GM21390 (cell line): ENCODE data around the gene NXPH4.

Experiments used
- ATAC-seq: cut with Tn5 transposase; IDR thresholded peaks from one replicate; pipeline ENCODE4 v1.9.1; 2021; ENCODE audit not compliant: unreplicated experiment

Gene NXPH4

DNA sequence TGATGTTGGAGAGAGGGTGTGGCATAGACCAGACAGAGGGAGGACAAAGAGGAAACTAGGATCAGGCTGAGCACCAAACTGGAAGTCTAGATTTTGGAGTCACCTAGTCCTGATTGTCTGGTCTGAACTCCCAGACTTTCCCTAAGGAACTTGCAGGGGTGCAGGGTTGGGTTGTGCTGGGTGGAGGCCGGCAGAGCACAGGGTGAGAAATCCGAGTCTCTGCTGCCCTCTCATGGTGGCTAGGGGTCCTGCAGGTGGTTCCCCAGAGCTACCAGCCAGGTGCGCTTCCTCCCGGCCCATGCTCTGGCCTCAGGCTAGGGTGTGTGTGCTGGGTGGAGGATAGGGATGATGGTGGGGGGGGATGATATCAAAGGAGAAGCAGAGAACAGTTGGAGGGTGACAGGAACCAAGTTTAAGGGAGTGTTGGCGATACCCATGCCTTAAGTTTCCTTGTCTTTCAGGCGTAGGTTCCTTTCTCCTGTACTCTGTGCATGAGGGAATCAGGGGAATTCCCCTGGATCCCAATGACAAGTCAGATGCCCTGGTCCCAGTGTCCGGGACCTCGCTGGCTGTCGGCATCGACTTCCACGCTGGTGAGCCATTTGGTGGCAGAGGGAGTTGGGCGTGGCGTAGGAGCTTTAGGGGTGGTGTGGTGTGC, 33.5 kb upstream of the NXPH4 start:
- peak; percentile 86 for ATAC-seq

DNA sequence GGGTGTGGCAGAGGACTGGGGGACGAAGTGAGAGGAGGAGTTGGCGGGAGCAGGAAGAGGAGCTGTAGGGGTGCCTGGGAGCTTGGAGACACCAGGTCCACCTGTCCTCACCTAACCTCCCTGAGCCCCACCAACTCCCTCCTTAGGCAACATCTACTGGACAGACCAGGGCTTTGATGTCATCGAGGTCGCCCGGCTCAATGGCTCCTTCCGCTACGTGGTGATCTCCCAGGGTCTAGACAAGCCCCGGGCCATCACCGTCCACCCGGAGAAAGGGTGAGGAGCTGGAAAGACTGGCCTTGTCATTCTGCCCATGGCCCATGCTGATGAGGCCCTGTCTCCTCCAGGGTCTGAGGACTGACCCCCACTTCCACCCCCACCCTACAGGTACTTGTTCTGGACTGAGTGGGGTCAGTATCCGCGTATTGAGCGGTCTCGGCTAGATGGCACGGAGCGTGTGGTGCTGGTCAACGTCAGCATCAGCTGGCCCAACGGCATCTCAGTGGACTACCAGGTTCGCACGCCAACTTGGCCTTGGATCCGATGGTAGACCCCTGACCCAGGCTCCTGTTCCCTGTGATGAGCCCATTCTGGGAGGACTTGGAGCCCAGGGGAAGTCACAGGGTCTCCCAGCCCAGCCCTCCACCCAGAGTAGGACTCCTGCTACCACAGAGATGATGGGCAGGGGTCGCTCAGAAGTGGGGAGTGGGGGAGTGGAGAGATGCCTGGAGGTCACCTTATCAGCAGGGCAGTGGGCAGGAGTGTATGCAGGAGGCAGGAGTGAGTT, 32.5 kb upstream of the NXPH4 start:
- no peak for ATAC-seq

DNA sequence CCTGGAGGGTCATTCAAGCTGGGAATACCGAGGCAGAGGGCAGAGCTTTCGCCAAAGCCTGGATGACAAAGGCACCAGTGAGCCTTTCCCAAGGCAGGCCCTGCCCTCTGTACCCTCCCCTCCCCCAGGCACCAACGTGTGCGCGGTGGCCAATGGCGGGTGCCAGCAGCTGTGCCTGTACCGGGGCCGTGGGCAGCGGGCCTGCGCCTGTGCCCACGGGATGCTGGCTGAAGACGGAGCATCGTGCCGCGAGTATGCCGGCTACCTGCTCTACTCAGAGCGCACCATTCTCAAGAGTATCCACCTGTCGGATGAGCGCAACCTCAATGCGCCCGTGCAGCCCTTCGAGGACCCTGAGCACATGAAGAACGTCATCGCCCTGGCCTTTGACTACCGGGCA, 31.2 kb upstream of the NXPH4 start:
- no peak for ATAC-seq

DNA sequence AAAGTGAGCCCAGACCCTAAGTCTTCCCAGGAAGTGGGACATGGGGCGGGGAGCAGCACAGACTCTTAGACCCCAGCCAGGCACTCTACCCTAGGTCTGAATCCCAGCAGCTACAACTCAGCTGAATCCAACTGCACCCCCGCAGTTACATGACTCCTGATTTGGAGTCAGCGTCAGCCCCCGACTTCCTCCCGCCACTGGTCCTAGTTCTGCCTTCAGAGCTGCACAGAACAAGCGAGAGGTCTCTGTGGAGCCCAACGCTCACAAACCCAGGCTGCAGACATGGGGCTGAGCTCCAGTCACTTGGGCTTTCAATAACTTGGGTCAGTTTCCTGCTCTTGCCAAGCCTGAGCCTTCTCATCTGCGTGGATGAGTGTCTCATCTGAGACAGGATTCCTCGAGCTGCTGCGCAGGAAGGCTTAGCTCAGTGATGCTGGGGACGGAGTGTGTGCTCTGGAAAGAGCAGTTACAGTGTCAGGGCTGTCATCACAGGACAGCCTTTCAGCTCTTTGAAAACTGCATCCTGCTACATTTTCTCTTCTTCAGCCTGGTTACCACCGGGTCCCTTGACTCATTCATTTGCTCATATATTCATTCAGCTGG, 30.6 kb upstream of the NXPH4 start:
- no peak for ATAC-seq

DNA sequence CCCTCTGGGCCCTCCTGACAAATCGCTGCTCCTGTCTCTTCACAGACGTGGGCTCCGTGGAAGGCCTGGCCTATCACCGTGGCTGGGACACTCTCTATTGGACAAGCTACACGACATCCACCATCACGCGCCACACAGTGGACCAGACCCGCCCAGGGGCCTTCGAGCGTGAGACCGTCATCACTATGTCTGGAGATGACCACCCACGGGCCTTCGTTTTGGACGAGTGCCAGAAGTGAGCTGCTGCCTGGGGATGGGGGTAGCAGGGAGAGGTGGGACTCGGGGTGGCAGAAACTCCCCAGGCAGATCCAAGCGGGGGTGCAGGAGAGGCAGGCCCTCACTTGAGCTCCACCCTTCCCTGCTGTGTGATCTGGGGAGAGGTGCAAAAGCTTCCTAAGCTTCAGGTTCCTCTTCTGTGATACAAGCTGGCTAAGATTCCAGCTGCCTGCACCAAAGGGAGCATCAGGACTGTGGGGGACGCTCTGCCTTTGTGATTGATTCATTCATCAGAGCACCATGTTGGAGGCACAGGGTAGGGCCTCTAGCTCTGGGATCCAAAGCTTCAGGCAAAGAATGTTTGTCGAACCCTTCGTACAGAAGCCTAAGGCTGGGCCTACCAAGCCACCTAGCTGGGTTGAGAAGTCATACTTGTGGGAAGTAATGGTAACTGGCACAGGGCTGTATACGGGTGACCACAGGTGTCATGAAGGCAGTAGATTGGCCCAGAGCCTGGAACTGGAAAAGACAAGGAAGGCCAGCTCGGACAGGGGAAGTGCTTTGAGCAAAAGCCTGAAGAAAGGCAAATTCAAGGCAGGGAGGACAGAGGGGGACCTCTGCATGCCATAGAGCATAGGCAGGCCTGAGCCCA, 29.1 kb upstream of the NXPH4 start:
- no peak for ATAC-seq

DNA sequence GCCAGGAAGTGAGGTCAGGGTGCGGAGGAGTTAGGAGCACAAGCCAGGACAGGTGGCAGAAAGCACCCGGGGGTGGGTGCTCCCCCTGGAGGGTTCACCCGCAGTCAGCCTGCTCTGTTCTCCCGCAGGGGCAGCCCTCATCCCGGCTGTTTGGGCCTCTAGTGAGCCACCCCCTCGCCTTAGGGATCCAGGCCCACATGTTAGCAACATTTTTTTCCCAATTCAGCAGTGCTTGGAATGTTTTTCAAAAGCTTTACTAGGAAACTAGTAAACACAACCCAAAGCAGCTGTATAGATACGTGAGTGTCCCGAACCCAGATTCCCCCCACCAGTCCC, 28.5 kb upstream of the NXPH4 start:
- no peak for ATAC-seq

DNA sequence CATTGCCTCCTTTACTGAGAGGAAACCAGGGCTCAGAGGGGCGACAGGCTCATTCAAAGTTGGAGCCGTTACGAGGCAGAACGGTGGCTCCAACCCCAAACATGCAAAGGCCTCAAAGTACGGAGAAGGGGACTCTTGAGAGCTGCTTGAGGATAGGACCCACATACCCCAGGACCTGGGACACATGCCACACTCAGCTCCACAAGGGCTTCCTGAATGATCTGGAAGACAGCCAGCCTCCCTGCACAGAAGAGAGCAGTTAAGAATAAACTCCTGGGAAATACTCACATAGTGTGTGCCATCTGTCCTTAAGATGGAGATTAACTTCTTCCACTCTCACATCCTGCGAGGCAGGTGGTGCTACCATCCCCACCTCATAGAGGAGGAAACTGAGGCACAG, 26.6 kb upstream of the NXPH4 start:
- no peak for ATAC-seq

DNA sequence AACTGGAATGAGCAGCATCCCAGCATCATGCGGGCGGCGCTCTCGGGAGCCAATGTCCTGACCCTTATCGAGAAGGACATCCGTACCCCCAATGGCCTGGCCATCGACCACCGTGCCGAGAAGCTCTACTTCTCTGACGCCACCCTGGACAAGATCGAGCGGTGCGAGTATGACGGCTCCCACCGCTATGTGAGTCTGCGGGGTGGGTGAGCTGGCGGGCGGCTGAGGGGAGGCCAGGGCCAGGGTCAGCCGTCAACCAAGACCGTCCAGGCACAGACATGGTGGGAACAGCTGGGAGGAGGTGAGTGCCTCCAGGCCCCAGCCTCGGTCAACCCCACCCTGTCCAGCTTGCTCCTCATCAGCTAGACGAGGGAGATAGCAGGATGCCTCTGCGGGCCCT, 25.8 kb upstream of the NXPH4 start:
- no peak for ATAC-seq

- no peak for ATAC-seq
Measured at GRCh38 chr12:57191410-57191809, 25.2 kb upstream of the NXPH4 start.

DNA sequence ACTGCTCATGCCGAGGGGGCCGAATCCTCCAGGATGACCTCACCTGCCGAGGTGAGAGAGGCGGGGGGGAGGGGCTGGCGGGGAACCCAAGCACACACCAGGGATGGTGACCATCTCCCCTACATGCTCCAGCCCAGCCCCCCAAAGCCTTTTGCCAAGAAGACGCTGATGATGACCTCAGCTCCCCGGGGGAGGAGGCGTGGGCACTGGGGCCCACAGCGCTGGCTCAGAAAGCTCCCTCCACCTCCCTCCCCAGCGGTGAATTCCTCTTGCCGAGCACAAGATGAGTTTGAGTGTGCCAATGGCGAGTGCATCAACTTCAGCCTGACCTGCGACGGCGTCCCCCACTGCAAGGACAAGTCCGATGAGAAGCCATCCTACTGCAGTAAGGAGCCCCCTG, 23.7 kb upstream of the NXPH4 start:
- no peak for ATAC-seq

DNA sequence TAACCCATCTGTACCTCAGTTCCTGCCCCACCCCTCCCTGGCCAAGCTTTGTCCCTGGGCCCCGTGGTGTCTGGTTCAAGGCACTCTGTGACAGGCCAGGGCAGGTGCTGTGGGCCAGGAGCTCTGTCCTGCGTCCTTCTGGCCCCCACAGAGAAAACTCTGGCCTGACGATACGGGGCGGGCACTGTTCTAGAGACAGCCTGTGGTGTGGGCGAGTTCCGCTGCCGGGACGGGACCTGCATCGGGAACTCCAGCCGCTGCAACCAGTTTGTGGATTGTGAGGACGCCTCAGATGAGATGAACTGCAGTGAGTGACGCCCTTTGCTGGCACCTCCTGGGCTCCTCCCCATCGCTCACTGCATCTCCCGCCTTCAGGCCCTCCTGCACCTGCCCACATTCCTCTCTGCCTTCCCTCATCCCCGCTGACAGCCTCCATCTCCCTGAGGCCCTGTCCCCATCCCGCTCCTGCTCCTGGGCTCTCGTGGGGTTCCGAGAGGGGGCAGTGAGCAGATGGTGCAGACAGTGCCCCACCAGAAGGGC, 22.8 kb upstream of the NXPH4 start:
- ATAC-seq = no peak

DNA sequence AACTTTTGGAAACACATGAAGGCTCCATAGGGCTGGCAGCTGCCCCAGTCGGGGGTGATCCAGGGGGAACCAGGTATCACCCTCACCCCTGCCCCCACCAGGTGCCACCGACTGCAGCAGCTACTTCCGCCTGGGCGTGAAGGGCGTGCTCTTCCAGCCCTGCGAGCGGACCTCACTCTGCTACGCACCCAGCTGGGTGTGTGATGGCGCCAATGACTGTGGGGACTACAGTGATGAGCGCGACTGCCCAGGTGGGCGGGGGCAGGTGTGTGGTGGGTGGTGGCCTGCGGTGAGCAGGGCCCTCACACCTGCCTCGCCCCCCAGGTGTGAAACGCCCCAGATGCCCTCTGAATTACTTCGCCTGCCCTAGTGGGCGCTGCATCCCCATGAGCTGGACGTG, 22.3 kb upstream of the NXPH4 start:
- no peak for ATAC-seq

- ATAC-seq = no peak
Measured at GRCh38 chr12:57195186-57195585, 21.4 kb upstream of the NXPH4 start.

GRCh38 chr12:57195611-57196371, 20.8 kb upstream of the NXPH4 start:
- ATAC-seq = no peak

- ATAC-seq = no peak
Measured at GRCh38 chr12:57196439-57196838, 20.2 kb upstream of the NXPH4 start.

DNA sequence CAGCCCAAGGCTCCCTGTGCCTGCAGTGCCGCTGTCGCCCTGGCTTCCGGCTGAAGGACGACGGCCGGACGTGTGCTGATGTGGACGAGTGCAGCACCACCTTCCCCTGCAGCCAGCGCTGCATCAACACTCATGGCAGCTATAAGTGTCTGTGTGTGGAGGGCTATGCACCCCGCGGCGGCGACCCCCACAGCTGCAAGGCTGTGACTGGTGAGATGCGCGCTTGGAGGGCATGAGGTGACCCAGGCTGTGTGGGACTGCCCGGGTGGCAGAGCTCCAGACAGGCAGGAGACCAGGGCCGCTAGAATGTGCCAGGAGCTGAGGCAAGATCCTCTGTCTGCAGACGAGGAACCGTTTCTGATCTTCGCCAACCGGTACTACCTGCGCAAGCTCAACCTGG, 19.6 kb upstream of the NXPH4 start:
- ATAC-seq = no peak

- ATAC-seq = no peak
Measured at GRCh38 chr12:57198329-57198728, 18.3 kb upstream of the NXPH4 start.

- ATAC-seq = no peak
Measured at GRCh38 chr12:57199191-57199590, 17.4 kb upstream of the NXPH4 start.

DNA sequence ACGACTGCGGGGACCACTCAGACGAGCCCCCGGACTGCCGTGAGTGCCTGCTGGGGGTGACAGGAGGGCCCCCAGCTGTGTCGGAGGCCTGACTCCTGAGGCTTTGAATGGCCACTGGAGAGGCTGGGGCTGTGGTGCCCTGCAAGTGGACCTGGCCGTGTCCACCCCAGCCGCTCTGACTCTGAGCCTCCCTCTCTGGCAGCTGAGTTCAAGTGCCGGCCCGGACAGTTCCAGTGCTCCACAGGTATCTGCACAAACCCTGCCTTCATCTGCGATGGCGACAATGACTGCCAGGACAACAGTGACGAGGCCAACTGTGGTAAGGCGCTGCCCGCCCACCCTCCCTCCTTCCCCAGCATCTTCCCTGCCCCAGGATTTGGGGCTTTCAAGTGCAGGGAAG, 16.1 kb upstream of the NXPH4 start:
- ATAC-seq = no peak

DNA sequence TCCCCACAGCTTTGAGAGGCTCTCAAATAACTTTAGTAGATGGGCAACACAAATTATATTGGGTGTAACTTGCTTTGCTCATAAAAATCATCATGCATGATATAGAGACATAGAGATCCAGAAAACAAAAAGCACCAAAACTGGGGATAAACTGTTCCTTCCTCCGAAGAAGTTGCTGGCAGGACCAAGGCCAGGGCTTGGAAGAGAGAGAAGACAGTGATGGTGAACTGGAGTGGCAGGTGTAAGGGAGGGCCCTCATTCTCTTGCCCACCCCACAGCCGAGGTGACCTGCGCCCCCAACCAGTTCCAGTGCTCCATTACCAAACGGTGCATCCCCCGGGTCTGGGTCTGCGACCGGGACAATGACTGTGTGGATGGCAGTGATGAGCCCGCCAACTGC, 15.4 kb upstream of the NXPH4 start:
- ATAC-seq = no peak

DNA sequence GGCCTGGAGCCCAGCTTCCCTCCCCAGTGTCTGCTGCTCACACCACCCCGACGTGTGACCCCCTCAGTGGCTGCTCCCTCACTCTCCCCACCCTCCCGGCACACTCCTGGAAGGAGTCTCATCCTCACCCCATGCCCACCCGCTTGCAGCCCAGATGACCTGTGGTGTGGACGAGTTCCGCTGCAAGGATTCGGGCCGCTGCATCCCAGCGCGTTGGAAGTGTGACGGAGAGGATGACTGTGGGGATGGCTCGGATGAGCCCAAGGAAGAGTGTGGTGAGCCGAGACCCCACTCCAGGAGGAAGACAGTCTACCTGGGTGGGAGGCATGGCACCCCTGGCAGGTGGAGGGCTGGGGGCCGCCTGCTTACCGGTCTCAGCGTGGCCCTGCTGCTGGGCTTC, 15.0 kb upstream of the NXPH4 start:
- no peak for ATAC-seq
